Measurements from ENCODE around the gene ZNF506. TPM values are rescaled to one million over a fixed set of nuclear protein-coding genes. Genes with fewer than 3 reads are reported as not detected.
"Not testable (repeated sequence)": the region's sequence is repeated elsewhere in the genome, so short reads cannot be mapped to it uniquely, and the experiment has no call there.

ZNF506 gene
- total RNA-seq, 4 donors from 2014 or later: 18.7 to 90.3 (median 44.9) TPM

GRCh38 chr19:19858751-19859150 lies 37.2 kb upstream of the ZNF506 start:
- no peak for DNase-seq
- Histone ChIP-seq H3K36me3 (no peaks in the 10 kb centered on the region), H3K4me3 (no peak overlapping the region), H3K27me3 (no peaks in the 10 kb centered on the region), H3K4me1 (no peaks in the 10 kb centered on the region), H3K9me3 (no peaks in the 10 kb centered on the region), H3K27ac (no peak overlapping the region)
- intact Hi-C loops (cut with DNase I; ENCODE audit: low total_unique reads): no loop called here
- TF ChIP-seq POLR2A (IDR thresholded peaks at IDR 0.05): no peak
- TF ChIP-seq, protein P1, sequence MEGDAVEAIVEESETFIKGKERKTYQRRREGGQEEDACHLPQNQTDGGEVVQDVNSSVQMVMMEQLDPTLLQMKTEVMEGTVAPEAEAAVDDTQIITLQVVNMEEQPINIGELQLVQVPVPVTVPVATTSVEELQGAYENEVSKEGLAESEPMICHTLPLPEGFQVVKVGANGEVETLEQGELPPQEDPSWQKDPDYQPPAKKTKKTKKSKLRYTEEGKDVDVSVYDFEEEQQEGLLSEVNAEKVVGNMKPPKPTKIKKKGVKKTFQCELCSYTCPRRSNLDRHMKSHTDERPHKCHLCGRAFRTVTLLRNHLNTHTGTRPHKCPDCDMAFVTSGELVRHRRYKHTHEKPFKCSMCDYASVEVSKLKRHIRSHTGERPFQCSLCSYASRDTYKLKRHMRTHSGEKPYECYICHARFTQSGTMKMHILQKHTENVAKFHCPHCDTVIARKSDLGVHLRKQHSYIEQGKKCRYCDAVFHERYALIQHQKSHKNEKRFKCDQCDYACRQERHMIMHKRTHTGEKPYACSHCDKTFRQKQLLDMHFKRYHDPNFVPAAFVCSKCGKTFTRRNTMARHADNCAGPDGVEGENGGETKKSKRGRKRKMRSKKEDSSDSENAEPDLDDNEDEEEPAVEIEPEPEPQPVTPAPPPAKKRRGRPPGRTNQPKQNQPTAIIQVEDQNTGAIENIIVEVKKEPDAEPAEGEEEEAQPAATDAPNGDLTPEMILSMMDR (IDR thresholded peaks at IDR 0.05): no peak

DNA sequence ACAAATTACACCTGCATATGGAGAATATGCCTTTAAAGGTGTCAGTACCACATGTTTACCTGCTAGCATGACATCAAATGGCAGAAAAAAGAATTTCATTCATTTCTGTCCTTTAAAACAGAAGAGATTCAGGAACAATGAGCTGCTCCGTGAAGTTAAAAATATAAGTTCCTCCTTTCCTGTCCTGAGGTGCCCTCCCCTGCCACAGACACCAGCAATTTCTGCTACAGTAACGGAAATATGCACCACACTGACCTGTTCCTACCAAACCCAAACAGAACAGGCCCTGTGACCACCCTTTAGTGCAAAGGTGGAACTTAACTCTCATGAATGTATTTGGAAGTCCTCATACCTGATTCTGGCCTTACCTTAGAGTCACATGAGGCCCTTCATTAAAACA lies 30.2 kb upstream of the ZNF506 start:
- H3K27ac ChIP-seq; H3K36me3 ChIP-seq; intact Hi-C loops (cut with DNase I; ENCODE audit: low total_unique reads); DNase-seq; H3K4me1 ChIP-seq; H3K27me3 ChIP-seq; H3K9me3 ChIP-seq; H3K4me3 ChIP-seq: not testable (repeated sequence)

DNA sequence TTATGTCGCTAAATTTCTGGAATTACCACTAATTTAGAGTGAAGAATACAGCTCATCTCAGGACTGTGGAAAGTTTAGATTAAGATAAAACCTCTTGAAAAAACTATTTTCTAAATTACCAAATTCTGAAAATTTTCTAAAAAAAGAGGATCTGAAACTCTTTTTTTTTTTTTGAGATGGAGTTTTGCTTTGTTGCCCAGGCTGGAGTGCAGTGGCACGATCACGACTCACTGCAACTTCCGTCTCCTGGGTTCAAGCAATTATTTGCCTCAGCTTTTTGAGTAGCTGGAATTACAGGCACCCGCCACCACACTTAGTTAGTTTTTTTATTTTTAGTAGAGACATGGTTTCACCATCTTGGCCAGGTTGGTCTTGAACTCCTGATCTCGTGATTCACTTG lies 27.5 kb upstream of the ZNF506 start:
- Histone ChIP-seq H3K4me1 (no peaks in the 10 kb centered on the region), H3K9me3 (no peaks in the 10 kb centered on the region), H3K27me3 (no peaks in the 10 kb centered on the region), H3K27ac (no peak overlapping the region), H3K36me3 (no peaks in the 10 kb centered on the region), H3K4me3 (no peak overlapping the region)
- no peak for DNase-seq
- TF ChIP-seq, protein P1 (IDR thresholded peaks at IDR 0.05): no peak
- intact Hi-C loops (cut with DNase I; ENCODE audit: low total_unique reads): no loop called here

DNA sequence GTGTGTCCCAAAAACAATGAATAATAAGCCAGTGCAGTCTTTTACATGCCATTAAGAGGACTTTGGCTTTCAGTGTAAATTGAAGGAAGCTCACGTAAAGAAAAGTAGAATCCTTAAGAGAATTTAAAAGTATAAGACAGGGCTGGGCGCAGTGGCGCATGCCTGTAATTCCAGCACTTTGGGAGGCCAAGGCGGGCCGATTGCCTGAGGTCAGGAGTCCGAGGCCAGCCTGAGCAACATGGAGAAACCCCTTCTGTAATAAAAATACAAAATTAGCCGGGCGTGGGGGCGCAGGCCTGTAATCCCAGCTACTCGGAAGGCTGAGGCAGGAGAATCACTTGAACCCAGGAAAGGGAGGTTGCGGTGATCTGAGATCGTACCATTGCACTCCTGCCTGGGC lies 26.2 kb upstream of the ZNF506 start:
- TF ChIP-seq, protein P1 (IDR thresholded peaks at IDR 0.05): no peak
- TF ChIP-seq POLR2A (IDR thresholded peaks at IDR 0.05): no peak
- H3K9me3 ChIP-seq: no peaks in the 10 kb centered on the region
- intact Hi-C loops (cut with DNase I; ENCODE audit: low total_unique reads): no loop called here
- no peaks in the 10 kb centered on the region for H3K4me1 ChIP-seq
- H3K36me3 ChIP-seq: no peaks in the 10 kb centered on the region
- H3K27ac ChIP-seq: no peak overlapping the region
- DNase-seq: no peak
- no peaks in the 10 kb centered on the region for H3K27me3 ChIP-seq
- no peak overlapping the region for H3K4me3 ChIP-seq

DNA sequence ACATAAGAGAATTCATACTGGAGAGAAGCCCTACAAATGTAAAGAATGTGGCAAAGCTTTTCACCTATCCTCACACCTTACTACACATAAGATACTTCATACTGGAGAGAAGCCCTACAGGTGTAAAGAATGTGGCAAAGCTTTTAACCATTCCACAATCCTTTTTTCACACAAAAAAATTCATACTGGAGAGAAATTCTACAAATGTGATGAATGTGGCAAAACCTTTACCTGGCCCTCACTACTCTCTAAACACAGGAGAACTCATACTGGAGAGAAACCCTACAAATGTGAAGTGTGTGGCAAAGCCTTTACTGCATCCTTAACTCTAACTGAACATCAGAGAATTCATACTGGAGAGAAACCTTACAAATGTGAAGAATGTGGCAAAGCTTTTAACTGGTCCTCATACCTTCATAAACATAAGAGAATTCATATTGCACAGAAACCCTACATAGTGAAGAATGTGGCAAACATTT lies 14.0 kb upstream of the ZNF506 start:
- no peaks in the 10 kb centered on the region for H3K27me3 ChIP-seq
- intact Hi-C loops (cut with DNase I; ENCODE audit: low total_unique reads): no loop called here
- DNase-seq: no peak
- no peak overlapping the region for H3K4me3 ChIP-seq
- no peaks in the 10 kb centered on the region for H3K4me1 ChIP-seq
- TF ChIP-seq POLR2A (IDR thresholded peaks at IDR 0.05): no peak
- TF ChIP-seq, protein P1 (IDR thresholded peaks at IDR 0.05): no peak
- H3K36me3 ChIP-seq: no peaks in the 10 kb centered on the region
- peaks cover 0 to 47% of the 10 kb centered on the region in 2 donors for H3K9me3 ChIP-seq
- no peak overlapping the region for H3K27ac ChIP-seq

DNA sequence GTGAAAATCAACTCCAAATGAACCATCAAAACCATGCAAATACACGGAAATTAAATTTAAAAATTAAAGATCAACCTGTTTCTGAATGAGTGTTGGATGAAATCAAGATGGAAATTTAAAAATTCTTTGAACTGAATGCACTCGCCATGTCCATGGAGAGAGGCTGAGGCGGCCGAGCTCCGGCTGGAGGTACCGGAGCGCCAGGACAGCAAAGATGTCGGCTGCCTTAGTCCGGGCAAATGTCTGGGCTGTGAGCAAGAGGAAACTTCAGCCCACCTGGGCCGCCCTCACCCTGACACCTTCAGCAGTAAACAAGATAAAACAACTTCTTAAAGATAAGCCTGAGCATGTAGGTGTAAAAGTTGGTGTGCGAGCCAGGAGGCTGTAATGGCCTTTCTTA lies 5.3 kb upstream of the ZNF506 start:
- H3K27ac ChIP-seq: no peak overlapping the region
- DNase-seq: no peak
- H3K4me3 ChIP-seq: no peak overlapping the region
- no peaks in the 10 kb centered on the region for H3K27me3 ChIP-seq
- H3K36me3 ChIP-seq: no peaks in the 10 kb centered on the region
- H3K4me1 ChIP-seq: no peaks in the 10 kb centered on the region
- peaks cover 0 to 6% of the 10 kb centered on the region in 2 donors for H3K9me3 ChIP-seq
- intact Hi-C loops (cut with DNase I; ENCODE audit: low total_unique reads): no loop called here
- no peak for TF ChIP-seq POLR2A (IDR thresholded peaks at IDR 0.05)
- TF ChIP-seq, protein P1 (IDR thresholded peaks at IDR 0.05): no peak
